Hepatocyte (in vitro differentiated cells): ENCODE results near the gene CCDC12.

Experiments used
- CTCF ChIP-seq: fragments of 200-600 bp; sonication (generic); IDR thresholded peaks from 2 replicates; pipeline ENCODE4 v1.5.1; 2016; ENCODE audit warnings: antibody characterized with exemption, mild to moderate bottlenecking; ENCODE audit not compliant: poor library complexity
- EZH2phosphoT487 ChIP-seq: fragments of 200-600 bp; sonication (generic); IDR thresholded peaks from one replicate; pipeline ENCODE4 v1.6.1; 2018; ENCODE audit warnings: antibody characterized with exemption, mild to moderate bottlenecking, low read depth, moderate library complexity; ENCODE audit not compliant: unreplicated experiment, severe bottlenecking

- TF ChIP-seq CTCF (no peak), EZH2phosphoT487 (no peak)
These were observed 41.9 kb downstream of the CCDC12 start for GRCh38 chr3:46934498-46935167.
